ENCODE results near the gene CYP26B1.

The CYP26B1 gene

DNA sequence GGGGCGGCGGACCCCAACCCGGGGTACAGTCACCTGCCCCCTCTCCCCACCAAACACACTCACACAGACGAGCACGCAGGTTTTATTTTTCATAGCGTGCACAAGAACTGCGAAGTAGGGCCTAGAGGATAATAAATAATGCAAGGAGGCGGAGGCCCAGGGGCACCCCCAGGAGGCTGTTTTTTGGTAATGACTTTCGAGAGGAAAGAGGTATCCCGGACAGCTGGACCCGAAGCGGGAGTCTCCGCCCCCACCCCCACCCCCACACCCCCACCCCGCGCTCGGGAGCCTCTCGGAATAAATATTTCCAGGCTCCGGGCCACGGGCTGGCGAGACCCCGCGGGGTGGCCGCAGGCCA, 3.4 kb downstream of the CYP26B1 start:
- no peak for TF ChIP-seq CTCF (conservative IDR thresholded peaks at IDR 0.05; ENCODE audit: low read depth)
- POLR2A ChIA-PET (ENCODE audit: low non-redundant PET) = no interaction called here
- peak overlapping the region; percentile 83 for H3K27ac ChIP-seq
- CTCF ChIA-PET = no interaction called here
- DNase-seq (ENCODE audit: low spot score) = no peak

- no peak for TF ChIP-seq CTCF (conservative IDR thresholded peaks at IDR 0.05; ENCODE audit: low read depth)
- ChIA-PET CTCF (interaction anchor here (0.8 kb wide), 1 partner anchor 220 kb away, joined by 3 read pairs; no protein-coding TSS in a partner anchor), POLR2A (ENCODE audit: low non-redundant PET) (no interaction called here)
- DNase-seq (ENCODE audit: low spot score) = no peak
- H3K27ac ChIP-seq = peak overlapping the region; percentile 83
Measured at GRCh38 chr2:72143441-72144273, 4.0 kb downstream of the CYP26B1 start.

DNA sequence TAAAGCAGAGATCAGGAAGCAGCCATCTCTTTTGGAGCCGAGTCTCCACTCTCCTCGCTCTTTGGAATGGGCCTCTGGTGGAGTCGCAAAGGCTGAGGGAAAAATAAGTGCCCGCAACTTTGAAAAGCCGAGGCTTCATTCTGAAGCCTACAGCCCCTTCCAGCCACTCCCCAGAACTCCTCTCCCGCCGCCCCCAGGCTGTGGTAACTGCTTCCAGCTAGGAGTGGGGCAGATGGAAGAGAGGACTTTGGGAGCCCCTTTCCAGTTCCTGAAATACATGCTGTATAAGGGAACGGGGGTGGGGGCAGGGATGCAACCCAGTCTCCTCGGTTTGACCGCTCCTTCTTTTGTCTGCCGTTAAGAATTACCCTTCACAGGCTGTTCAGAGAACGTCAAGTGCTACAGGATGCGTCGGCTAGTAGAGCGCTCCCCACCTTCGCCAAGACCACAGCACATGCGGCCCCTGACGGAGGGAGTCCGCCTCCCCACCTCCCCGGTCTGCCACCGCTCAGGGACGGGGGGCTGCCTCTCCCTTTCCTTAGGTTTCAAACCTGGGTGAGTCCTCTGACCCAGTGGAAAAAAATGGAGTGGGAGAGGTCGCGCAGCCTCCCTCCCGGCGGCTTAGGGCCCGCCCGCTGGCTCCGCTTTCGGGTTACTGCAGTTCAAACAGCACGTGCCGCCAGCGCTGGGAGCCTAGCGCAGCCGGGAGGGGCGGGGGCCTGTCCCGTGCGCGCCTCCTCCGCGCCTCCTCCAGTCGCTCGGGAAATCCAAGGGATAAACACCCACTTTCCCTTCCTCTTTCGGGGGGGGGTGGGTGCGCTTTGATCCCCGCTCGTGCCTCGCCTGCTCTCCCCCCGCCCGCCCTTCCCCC, 4.9 kb downstream of the CYP26B1 start:
- no peak for DNase-seq (ENCODE audit: low spot score)
- POLR2A ChIA-PET (ENCODE audit: low non-redundant PET) = no interaction called here
- TF ChIP-seq CTCF (conservative IDR thresholded peaks at IDR 0.05; ENCODE audit: low read depth) = no peak
- CTCF ChIA-PET = interaction anchor here (0.8 to 1.8 kb wide), 2 partner anchors 219 kb away, joined by 3 to 6 read pairs; no protein-coding TSS in a partner anchor
- peak overlapping the region; percentile 50 for H3K27ac ChIP-seq

DNA sequence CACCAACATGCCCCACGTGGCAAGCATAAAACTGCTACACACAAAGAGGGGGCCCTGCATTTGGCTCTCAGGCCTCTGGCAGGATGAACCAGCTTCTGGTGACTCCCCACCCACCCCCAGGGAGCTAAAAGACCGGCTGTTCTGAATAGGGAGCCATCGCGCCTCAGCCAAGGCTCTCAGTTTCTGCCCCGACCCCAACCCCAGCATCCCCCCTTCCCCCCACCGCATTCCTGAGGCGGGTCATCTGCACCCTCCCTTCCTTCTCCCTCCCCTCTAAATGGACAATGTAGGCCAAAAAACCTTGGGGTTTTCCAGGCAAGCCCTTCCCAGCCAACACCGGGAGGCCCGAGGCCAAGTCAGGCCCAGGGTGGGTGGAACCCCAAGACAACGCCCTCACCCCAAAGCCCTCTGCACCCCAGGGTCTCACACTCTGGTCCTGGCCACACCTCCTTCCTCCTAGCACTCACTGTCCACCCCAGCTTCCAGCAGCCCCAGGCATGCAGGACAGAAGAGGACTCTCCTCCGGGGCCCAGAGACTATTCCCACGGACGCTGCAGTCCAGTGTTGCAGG, 5.7 kb downstream of the CYP26B1 start:
- ChIA-PET POLR2A (ENCODE audit: low non-redundant PET) (no interaction called here), CTCF (interaction anchor here (1.8 kb wide), 1 partner anchor 218 kb away, joined by 6 read pairs; no protein-coding TSS in a partner anchor)
- H3K27ac ChIP-seq = peak overlapping the region; percentile 50
- no peak for DNase-seq (ENCODE audit: low spot score)
- no peak for TF ChIP-seq CTCF (conservative IDR thresholded peaks at IDR 0.05; ENCODE audit: low read depth)

DNA sequence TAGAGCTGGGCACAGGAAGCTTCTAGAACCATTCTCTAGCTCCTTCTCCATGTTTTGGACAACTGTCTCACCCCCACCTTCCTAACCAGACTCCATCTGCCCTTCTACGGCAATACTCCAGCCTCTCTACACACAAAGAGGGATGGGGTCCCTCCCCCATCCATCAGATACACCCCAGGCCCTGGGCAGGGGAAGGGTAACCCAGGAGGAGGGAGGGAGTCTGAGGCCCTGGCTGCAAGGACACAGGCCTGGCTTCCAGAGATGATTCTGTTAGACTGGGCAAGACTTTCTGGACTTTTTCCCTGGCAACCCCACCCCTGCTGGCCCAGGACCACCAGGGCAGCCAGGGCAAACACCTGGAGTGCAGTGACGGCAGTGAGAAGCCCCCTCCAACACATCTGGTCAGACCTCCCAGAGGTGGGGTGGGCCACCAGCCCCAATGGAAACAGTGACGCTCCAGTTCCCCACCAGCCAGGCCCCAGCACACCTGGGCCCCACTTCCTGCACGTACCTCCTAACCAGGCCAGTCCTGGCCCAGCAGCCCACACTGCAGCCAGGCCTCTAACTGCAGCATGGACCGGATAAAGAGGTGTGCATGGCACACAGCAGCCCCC, 6.5 kb downstream of the CYP26B1 start:
- TF ChIP-seq CTCF (conservative IDR thresholded peaks at IDR 0.05; ENCODE audit: low read depth) = no peak
- CTCF ChIA-PET = interaction anchor here (1.8 kb wide), 1 partner anchor 217 kb away, joined by 6 read pairs; no protein-coding TSS in a partner anchor
- POLR2A ChIA-PET (ENCODE audit: low non-redundant PET) = no interaction called here

DNA sequence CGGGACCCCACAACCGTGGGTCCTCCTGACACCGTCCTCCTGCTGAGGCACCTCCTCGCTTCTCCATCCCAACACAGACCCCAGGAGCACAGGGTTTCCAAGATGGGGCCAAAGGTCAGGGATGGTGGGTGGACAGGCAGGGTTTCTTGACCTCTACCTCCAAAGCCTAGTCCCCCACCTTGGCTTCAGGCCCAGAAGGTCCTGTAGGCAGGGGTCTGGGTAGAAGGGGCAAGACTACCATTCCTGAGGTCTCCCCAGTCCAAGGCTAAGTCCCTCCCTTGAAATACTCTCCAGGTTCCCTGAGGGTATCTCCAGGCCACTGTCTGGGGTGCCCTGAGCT, 7.1 kb downstream of the CYP26B1 start:
- TF ChIP-seq CTCF (conservative IDR thresholded peaks at IDR 0.05; ENCODE audit: low read depth) = no peak
- POLR2A ChIA-PET (ENCODE audit: low non-redundant PET) = no interaction called here
- peak overlapping the region; percentile 50; the same call in 1 of the 2 replicates for H3K27ac ChIP-seq
- CTCF ChIA-PET = interaction anchor here (0.7 to 1.6 kb wide), 2 partner anchors 217 to 722 kb away, joined by 3 to 7 read pairs; no protein-coding TSS in a partner anchor
- DNase-seq (ENCODE audit: low spot score) = no peak

More for the DNA sequence above, 6.5 kb downstream of the CYP26B1 start:
- no peak for DNase-seq (ENCODE audit: low spot score)
- peak overlapping the region; percentile 50 for H3K27ac ChIP-seq
